ENCODE data around the gene WLS. TPM values are rescaled to one million over a fixed set of nuclear protein-coding genes. Genes with fewer than 3 reads are reported as not detected.

Gene WLS
- polyA plus RNA-seq, 1 donor from 2014 or later: 8.8 TPM

- no peaks in the 10 kb centered on the region for H3F3A ChIP-seq (ENCODE audit: insufficient read depth, low read length, poor library complexity, severe bottlenecking)
- H4K20me1 ChIP-seq (ENCODE audit: insufficient read depth): no peaks in the 10 kb centered on the region
- H2AFZ ChIP-seq (ENCODE audit: low read depth, low read length): no peak overlapping the region
- peaks cover 98% of the 10 kb centered on the region for H3K27me3 ChIP-seq (ENCODE audit: insufficient read depth, low read depth, low read length)
- no peaks in the 10 kb centered on the region for H3K36me3 ChIP-seq (ENCODE audit: insufficient read depth, low read length)
- no peaks in the 10 kb centered on the region for H3K9me2 ChIP-seq (ENCODE audit: insufficient read depth, low read length)
- H3K4me2 ChIP-seq (ENCODE audit: low read length): no peak overlapping the region
- H3K9me3 ChIP-seq (ENCODE audit: low read length): no peaks in the 10 kb centered on the region
- H3K79me2 ChIP-seq (replicated peaks; ENCODE audit: insufficient read depth, low read length): no peaks in the 10 kb centered on the region
- H3K9ac ChIP-seq (ENCODE audit: low read length): no peak overlapping the region
- no peak overlapping the region for H3K27ac ChIP-seq (ENCODE audit: low read length)
- TF ChIP-seq EP300 (conservative IDR thresholded peaks at IDR 0.05; ENCODE audit: poor library complexity, severe bottlenecking) (no peak), EZH2 (IDR thresholded peaks at IDR 0.05; ENCODE audit: borderline replicate concordance, insufficient read depth, low read length, poor library complexity, severe bottlenecking) (no peak), MXI1 (conservative IDR thresholded peaks at IDR 0.05; ENCODE audit: poor library complexity, severe bottlenecking) (no peak), RAD21 (conservative IDR thresholded peaks at IDR 0.05) (no peak), TAF1 (IDR thresholded peaks at IDR 0.05; ENCODE audit: low read depth) (no peak), POLR2AphosphoS5 (IDR thresholded peaks at IDR 0.05) (no peak), SMC3 (conservative IDR thresholded peaks at IDR 0.05; ENCODE audit: poor library complexity) (no peak)
- TF ChIP-seq, protein P1, sequence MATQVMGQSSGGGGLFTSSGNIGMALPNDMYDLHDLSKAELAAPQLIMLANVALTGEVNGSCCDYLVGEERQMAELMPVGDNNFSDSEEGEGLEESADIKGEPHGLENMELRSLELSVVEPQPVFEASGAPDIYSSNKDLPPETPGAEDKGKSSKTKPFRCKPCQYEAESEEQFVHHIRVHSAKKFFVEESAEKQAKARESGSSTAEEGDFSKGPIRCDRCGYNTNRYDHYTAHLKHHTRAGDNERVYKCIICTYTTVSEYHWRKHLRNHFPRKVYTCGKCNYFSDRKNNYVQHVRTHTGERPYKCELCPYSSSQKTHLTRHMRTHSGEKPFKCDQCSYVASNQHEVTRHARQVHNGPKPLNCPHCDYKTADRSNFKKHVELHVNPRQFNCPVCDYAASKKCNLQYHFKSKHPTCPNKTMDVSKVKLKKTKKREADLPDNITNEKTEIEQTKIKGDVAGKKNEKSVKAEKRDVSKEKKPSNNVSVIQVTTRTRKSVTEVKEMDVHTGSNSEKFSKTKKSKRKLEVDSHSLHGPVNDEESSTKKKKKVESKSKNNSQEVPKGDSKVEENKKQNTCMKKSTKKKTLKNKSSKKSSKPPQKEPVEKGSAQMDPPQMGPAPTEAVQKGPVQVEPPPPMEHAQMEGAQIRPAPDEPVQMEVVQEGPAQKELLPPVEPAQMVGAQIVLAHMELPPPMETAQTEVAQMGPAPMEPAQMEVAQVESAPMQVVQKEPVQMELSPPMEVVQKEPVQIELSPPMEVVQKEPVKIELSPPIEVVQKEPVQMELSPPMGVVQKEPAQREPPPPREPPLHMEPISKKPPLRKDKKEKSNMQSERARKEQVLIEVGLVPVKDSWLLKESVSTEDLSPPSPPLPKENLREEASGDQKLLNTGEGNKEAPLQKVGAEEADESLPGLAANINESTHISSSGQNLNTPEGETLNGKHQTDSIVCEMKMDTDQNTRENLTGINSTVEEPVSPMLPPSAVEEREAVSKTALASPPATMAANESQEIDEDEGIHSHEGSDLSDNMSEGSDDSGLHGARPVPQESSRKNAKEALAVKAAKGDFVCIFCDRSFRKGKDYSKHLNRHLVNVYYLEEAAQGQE (IDR thresholded peaks at IDR 0.05; ENCODE audit: borderline replicate concordance): no peak
- TF ChIP-seq, protein P2, sequence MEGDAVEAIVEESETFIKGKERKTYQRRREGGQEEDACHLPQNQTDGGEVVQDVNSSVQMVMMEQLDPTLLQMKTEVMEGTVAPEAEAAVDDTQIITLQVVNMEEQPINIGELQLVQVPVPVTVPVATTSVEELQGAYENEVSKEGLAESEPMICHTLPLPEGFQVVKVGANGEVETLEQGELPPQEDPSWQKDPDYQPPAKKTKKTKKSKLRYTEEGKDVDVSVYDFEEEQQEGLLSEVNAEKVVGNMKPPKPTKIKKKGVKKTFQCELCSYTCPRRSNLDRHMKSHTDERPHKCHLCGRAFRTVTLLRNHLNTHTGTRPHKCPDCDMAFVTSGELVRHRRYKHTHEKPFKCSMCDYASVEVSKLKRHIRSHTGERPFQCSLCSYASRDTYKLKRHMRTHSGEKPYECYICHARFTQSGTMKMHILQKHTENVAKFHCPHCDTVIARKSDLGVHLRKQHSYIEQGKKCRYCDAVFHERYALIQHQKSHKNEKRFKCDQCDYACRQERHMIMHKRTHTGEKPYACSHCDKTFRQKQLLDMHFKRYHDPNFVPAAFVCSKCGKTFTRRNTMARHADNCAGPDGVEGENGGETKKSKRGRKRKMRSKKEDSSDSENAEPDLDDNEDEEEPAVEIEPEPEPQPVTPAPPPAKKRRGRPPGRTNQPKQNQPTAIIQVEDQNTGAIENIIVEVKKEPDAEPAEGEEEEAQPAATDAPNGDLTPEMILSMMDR (IDR thresholded peaks at IDR 0.05; ENCODE audit: poor library complexity, severe bottlenecking): no peak
- no peak overlapping the region for H3K4me3 ChIP-seq (ENCODE audit: low read length)
Observed at GRCh38 chr1:68220420-68220819, 11.9 kb downstream of the WLS start.

GRCh38 chr1:68218490-68218889, 13.8 kb downstream of the WLS start:
- TF ChIP-seq TAF1 (IDR thresholded peaks at IDR 0.05; ENCODE audit: low read depth) (no peak), POLR2AphosphoS5 (IDR thresholded peaks at IDR 0.05) (no peak), EP300 (conservative IDR thresholded peaks at IDR 0.05; ENCODE audit: poor library complexity, severe bottlenecking) (no peak), RAD21 (conservative IDR thresholded peaks at IDR 0.05) (no peak), MXI1 (conservative IDR thresholded peaks at IDR 0.05; ENCODE audit: poor library complexity, severe bottlenecking) (no peak), SMC3 (conservative IDR thresholded peaks at IDR 0.05; ENCODE audit: poor library complexity) (no peak)
- TF ChIP-seq, protein P1 (IDR thresholded peaks at IDR 0.05; ENCODE audit: borderline replicate concordance): no peak
- H3K4me2 ChIP-seq (ENCODE audit: low read length): no peak overlapping the region
- H3K9me3 ChIP-seq (ENCODE audit: low read length): no peaks in the 10 kb centered on the region
- H3K27me3 ChIP-seq (ENCODE audit: insufficient read depth, low read depth, low read length): peaks cover 98% of the 10 kb centered on the region
- no peak overlapping the region for H3K27ac ChIP-seq (ENCODE audit: low read length)
- no peaks in the 10 kb centered on the region for H3K9me2 ChIP-seq (ENCODE audit: insufficient read depth, low read length)
- H2AFZ ChIP-seq (ENCODE audit: low read depth, low read length): no peak overlapping the region
- H3K79me2 ChIP-seq (replicated peaks; ENCODE audit: insufficient read depth, low read length): no peaks in the 10 kb centered on the region
- H3K9ac ChIP-seq (ENCODE audit: low read length): no peak overlapping the region
- no peaks in the 10 kb centered on the region for H3K36me3 ChIP-seq (ENCODE audit: insufficient read depth, low read length)
- H4K20me1 ChIP-seq (ENCODE audit: insufficient read depth): no peaks in the 10 kb centered on the region
- H3K4me3 ChIP-seq (ENCODE audit: low read length): no peak overlapping the region
- H3F3A ChIP-seq (ENCODE audit: insufficient read depth, low read length, poor library complexity, severe bottlenecking): no peaks in the 10 kb centered on the region

All from neural cell (in vitro differentiated cells).